H1 (cell line): Measurements from ENCODE around the gene SLC35G6. TPM values are rescaled to one million over a fixed set of nuclear protein-coding genes. Genes with fewer than 3 reads are reported as not detected.

Experiments
- BRCA1 ChIP-seq: IDR thresholded peaks from 2 replicates; pipeline ENCODE4 v1.6.1; 2012; ENCODE audit warnings: low read depth, low read length, improper control_type of control experiment
- CBX5 ChIP-seq: fragments of 300-800, 300-1000 bp; sonication (generic); IDR thresholded peaks from 2 replicates; pipeline ENCODE4 v1.7.1; 2016; ENCODE audit warnings: antibody characterized with exemption, low read length, low read depth
- CHD1 ChIP-seq: IDR thresholded peaks from 2 replicates; pipeline ENCODE4 v1.6.1; 2012; ENCODE audit warnings: low read depth, low read length, improper control_type of control experiment
- CHD2 ChIP-seq: IDR thresholded peaks from 2 replicates; pipeline ENCODE4 v1.6.1; 2012; ENCODE audit warnings: low read length, improper control_type of control experiment
- CHD7 ChIP-seq: fragments of 300-600 bp; sonication (generic); IDR thresholded peaks from 2 replicates; pipeline ENCODE4 v1.7.1; 2012; ENCODE audit warnings: low read length, moderate library complexity, mild to moderate bottlenecking, inconsistent platforms; ENCODE audit not compliant: insufficient replicate concordance
- EGR1 ChIP-seq: IDR thresholded peaks from 2 replicates; pipeline ENCODE4 v1.6.1; 2011; ENCODE audit warnings: low read depth, low read length, borderline replicate concordance
- GABPA ChIP-seq: IDR thresholded peaks from 2 replicates; pipeline ENCODE4 v1.6.1; 2011; ENCODE audit warnings: mild to moderate bottlenecking, low read length, moderate library complexity, borderline replicate concordance; ENCODE audit not compliant: insufficient read depth
- KDM5A ChIP-seq: fragments of 200-600 bp; IDR thresholded peaks from 2 replicates; pipeline ENCODE4 v1.7.1; 2012; ENCODE audit warnings: mild to moderate bottlenecking, low read length, inconsistent platforms, mixed read lengths
- TAF1 ChIP-seq: IDR thresholded peaks from 2 replicates; pipeline ENCODE4 v1.6.1; 2011; ENCODE audit warnings: mild to moderate bottlenecking, low read depth, low read length
- USF2 ChIP-seq: IDR thresholded peaks from 2 replicates; pipeline ENCODE4 v1.6.1; 2011; ENCODE audit warnings: low read length, improper control_type of control experiment
- ZNF274 ChIP-seq: IDR thresholded peaks from 2 replicates; pipeline ENCODE4 v1.7.0; 2012; ENCODE audit warnings: low read length, borderline replicate concordance; ENCODE audit errors: extremely low read depth
- polyA plus RNA-seq, 7 experiments: library from polyadenylated mRNA; depleted of rRNA in 3 of 7; stranded (reverse) in 5 of 7; unstranded in 2 of 7; fragments of >200 nt in 5 of 7; fragments of 200-250 nt in 2 of 7; gene quantifications; 1 replicate in 5 of 7; 2 replicates in 1 of 7; 4 replicates in 1 of 7; pipeline versions ENCODE4 v1.2.1 to v1.2.3, GENCODE V29; 2011 to 2013; ENCODE audit warnings: missing spikeins in 2 of 7, mixed read lengths in 2 of 7
- total RNA-seq: library from RNA; stranded (reverse); fragmentation: NEBNext Ultra II Directional; extraction: Animal tissue kit (Norgen Biotek cat#: 25700); gene quantifications from 2 replicates; pipeline ENCODE4 v1.2.1, GENCODE V29; 2021

Gene SLC35G6
- total and polyA plus RNA-seq, 2 of the 8 experiments (the other 6 are each of a cell fraction or from before 2014, with no cell fraction given): 0.05 TPM; not detected in 1

DNA sequence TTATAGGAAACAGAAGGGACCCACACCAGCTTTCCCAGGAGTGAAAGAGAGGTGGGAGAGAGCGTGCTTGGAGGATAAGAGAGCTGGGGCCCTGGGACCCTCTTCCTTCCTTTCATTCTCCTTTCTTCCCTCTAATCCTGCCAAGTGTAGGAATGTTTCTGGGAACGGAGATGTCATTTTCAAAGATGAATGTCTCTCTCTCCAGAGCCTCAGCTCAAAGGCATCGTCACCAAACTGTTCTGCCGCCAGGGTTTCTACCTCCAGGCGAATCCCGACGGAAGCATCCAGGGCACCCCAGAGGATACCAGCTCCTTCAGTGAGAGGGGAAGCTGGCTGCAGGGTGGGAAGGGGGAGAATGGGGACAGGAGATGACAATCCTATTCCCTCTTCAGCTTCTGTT, 40.0 kb upstream of the SLC35G6 start (continued):
- TF ChIP-seq CHD7 (no peak), USF2 (no peak), BRCA1 (no peak), KDM5A (no peak), CHD1 (no peak), ZNF274 (no peak), CBX5 (no peak), CHD2 (no peak), EGR1 (no peak), GABPA (no peak), TAF1 (no peak)
